ENCODE measurements around the gene CDC42EP5.

CDC42EP5 gene

DNA sequence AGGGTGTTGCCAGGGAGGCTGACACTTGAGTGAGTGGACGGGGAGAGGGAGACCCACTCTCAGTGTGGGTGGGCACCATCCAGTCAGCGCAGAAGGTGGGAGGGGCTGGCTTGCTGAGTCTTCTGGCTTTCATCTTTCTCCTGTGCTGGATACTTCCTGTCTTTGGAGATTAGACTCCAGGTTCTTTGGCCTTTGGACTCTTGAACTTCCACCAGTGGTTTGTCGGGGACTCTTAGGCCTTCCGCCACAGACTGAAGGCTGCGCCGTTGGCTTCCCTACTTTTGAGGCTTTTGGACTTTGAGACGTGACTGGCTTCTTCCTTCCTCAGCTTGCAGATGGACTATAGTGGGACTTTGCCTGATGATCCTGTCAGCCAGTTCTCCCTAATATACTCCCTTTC, 28.4 kb downstream of the CDC42EP5 start:
- DNase-seq, result no peak

- DNase-seq, result no peak
Observed at GRCh38 chr19:54440641-54441040, 32.5 kb downstream of the CDC42EP5 start.

GRCh38 chr19:54439174-54439851, 33.8 kb downstream of the CDC42EP5 start:
- DNase-seq, result no peak

GRCh38 chr19:54436628-54437252, 36.4 kb downstream of the CDC42EP5 start:
- DNase-seq, result no peak

DNA sequence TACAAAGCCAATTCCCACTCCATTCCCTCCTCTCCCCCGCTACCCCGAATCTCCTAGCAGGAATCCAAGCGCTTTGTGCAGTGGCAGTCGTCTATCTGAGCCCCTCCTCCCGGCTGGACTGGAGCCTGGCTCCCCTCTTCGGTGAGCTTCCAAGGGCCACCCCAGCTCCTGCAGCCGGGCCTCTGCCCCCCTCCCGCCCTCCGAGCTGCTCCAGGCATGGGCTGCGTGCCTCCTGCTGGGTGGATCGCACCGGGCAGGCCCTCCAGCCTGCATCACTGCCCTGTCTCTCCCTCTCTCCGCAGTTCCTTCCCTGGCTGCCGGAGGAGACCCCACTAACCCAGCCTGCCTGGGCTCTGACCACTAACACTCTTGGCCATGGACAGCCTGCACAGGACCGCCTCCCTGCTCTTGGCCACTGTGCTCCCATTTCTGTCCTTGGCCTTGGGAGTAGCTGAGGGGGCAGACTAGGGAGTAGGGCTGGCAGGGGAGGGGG, 37.0 kb downstream of the CDC42EP5 start:
- no peak for DNase-seq

DNA sequence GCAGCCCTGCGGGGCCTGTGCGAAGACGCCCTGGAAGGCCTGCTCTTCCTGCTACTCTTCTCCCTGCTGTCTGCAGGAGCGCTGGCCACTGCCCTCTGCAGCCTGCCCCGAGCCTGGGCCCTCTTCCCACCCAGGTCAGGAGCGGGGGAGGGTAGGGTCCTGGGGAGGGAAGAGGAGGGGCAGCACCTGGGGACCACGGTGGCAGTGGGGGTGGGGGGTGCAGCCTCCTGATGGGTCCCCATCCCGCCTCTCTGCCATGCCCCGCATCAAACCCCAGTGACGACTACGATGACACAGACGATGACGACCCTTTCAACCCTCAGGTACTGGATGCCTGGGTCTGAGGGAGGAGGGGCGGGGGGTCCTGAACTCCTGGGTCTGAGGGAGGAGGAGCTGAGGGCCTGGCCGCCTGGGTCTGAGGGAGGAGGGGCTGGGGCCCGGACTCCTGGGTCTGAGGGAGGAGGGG, 37.5 kb downstream of the CDC42EP5 start:
- no peak for DNase-seq

- DNase-seq, result no peak
Observed at GRCh38 chr19:54434873-54435214, 38.3 kb downstream of the CDC42EP5 start.

GRCh38 chr19:54434112-54434872, 38.8 kb downstream of the CDC42EP5 start:
- no peak for DNase-seq

DNA sequence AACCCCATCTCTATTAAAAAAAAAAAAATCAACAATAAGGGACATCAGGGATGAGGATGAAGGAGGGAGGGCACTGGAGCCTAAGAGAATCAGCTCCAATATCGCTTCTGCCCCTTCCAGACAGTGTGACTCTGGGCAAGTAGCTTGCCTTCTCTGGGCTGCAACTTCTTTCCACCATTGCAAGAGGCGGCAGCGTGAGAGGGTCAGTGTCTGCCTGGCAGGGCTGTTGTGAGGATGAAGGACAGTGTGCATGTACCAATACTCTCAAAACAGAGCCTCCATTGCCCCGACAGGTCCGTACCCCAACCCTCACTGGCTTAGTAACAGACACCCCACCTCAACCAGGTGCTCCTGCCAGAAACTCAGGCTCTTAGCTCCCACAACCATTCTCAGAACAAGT, 39.4 kb downstream of the CDC42EP5 start:
- DNase-seq, result no peak

DNA sequence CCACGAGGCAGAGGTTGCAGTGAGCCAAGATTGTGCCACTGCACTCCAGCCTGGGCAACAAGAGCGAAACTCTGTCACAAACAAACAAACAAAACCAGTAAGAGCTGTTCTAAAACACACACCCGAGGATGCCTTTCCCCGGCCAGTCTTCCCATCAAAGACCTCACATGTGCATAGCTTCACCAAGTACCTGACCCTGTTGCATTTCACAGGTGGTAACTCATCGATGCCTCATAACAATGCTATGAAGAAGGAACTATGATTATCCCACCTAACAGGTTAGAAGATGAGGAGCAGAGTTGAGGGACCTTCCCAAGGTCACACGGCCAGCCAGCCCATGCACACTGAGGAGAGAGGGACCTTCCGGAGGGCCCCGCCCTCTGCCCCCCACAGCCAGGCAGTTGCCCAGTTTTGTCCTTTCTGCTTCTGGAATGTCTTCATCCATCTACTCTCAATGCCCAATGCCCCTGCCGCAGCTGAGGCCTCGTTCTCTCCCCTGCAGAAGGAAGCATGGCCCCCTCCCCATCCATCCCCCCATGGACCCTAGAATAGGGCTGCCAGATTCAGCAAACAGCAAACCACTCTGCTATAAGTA, 40.9 kb downstream of the CDC42EP5 start:
- DNase-seq, result no peak

- peak; percentile 10 for DNase-seq
Observed at GRCh38 chr19:54431255-54431838, 41.7 kb downstream of the CDC42EP5 start.

DNA sequence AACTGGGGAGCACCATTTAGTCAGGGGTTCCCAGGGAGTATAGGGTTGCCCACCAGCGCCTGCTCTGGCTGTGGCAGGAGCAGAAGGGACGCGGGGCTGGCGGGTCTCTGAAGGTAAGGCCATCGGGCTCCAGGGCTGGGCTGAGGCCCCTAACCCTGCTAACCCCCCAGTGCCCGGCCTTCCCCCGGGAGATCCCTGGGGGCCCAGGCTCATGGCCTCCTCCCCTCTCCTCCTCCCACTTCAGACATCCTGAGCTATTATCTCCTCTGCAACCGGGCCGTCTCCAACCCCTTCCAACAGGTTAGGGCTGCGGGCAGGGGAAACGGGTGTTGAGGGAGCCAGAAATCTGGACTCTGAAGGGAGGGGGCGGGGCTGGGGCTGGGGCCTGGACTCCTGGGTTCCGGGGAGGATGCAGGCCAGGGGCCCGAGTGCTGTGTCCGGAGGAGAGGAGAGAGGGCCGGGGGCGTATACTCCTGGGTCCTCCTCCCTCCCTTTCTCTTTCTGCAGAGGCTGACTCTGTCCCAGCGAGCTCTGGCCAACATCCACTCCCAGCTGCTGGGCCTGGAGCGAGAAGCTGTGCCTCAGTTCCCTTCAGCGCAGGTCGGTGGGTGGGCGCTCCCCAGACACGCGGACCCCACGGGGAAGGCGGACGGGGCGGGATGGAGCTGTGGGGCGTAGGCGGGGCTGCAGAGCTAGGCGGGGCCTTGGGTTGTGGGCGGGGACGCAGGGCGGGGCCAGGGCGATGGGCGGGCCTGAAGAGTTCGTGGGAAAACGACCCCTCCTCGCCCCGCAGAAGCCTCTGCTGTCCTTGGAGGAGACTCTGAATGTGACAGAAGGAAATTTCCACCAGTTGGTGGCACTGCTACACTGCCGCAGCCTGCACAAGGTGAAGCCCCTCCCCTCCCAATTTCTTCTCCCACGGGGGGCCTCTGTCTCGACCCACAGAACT, 42.5 kb downstream of the CDC42EP5 start:
- DNase-seq, result no peak

- DNase-seq, result no peak
Observed at GRCh38 chr19:54429545-54430227, 43.4 kb downstream of the CDC42EP5 start.

GRCh38 chr19:54429176-54429495, 44.0 kb downstream of the CDC42EP5 start:
- no peak for DNase-seq

DNA sequence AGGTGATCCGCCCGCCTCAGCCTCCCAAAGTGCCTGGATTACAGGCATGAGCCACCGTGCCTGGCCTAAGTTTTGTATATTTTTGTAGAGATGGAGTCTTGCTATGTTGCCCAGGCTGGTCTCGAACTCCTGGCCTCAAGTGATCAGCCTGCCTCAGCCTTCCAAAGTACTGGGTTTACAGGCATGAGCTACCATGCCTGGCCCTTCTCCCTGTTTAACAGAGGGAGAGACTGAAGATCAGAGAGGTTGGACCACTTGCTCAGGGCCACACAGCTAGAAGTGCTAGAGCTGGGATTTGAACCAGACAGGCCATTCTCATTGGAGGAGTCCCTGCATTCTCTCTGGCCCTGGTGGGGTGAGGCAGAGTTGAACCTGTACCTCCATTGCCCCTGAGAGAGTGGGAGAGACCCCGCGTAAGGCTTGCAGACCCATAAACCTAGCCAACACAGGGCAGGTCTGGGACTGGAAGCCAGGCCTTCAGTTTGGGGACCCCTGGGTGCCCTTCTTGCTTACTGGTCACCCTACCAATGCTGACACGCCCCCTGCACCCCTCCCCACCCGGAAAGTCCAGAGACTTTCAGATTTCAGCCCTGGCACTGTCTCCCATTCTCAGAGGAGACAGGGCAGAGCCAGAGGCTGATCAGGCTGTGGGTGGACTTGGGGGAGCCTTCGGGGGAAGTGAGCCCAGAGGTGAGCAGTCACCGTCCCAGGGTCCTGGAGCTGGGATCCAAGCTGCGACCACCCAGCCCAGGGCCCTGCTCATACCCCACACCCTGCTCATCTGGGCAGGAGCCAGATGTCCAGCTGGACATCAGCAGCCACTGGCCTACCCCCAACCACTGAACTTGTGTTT, 44.5 kb downstream of the CDC42EP5 start:
- DNase-seq, result no peak

DNA sequence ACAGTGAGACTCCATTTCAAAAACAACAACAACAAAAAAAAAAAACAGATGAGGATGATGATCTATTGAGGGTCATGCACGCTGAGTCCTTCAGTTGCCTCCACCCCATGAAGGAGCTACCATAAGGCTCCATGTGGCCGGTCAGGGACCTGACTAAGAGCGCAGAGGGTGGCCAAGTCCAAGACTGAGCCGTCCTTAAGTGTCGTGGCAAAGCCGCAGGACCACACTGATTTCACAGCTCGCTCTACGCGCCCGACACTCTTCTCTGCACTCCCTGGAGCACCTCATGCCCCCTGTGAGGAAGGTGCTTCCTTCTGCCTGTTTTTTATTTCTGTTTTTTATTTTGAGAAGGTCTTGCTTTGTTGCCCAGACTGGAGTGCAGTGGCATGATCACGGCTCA, 45.5 kb downstream of the CDC42EP5 start:
- no peak for DNase-seq

- no peak for DNase-seq
Observed at GRCh38 chr19:54426291-54426931, 46.7 kb downstream of the CDC42EP5 start.

GRCh38 chr19:54425382-54425723, 47.7 kb downstream of the CDC42EP5 start:
- no peak for DNase-seq

GRCh38 chr19:54424660-54425381, 48.3 kb downstream of the CDC42EP5 start:
- DNase-seq, result no peak
